ENCODE measurements around the gene CDH3. TPM values are rescaled to one million over a fixed set of nuclear protein-coding genes. Genes with fewer than 3 reads are reported as not detected.
A peak's percentile ranks its signal among the peaks of the same experiment; 100 is the strongest.

Gene CDH3
- total and polyA plus RNA-seq, 10 of the 15 experiments (the other 5 are each of a cell fraction or from before 2014, with no cell fraction given) = 0.05 to 0.44 (median 0.12) TPM; not detected in 5

DNA sequence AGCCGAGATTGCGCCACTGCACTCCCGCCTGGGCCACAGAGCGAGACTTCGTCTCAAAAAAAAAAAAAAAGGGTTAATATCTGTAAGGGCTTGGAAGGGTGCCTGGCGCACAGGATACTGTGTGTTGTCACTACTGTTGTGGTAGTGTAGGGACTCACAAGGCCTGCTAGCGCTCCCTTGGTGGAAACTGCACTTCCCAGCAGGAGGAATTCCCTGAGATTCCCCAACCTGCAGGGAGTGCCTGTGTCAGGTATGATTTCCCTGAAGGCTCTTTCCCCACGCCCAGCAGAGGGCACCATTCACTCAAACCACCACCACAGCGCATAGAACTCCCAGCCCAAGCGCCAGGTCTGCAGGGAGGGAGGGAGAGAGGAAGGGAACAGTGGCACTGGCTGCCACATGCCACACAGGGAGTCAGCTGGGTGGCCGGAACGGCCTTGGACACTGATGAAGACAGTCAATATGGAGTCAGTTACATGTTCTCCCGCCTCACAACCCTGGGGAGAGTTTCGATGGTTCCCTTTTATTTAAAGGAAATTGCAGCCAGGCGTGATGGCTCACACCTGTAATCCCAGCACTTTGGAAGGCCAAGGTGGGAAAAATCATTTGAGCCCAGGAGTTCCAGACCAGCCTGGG lies 59.2 kb downstream of the CDH3 start (continued):
- TF ChIP-seq PAX8 (IDR thresholded peaks at IDR 0.05) (no peak), YBX1 (IDR thresholded peaks at IDR 0.05) (no peak), POLR2AphosphoS2 (IDR thresholded peaks at IDR 0.05; ENCODE audit: low read depth, low read length) (no peak), ESRRA (IDR thresholded peaks at IDR 0.05; ENCODE audit: low read length) (no peak), POLR2A (IDR thresholded peaks at IDR 0.05; ENCODE audit: low read depth, low read length) (no peak), CBX5 (IDR thresholded peaks at IDR 0.05; ENCODE audit: low read depth) (no peak), IRF4 (IDR thresholded peaks at IDR 0.05; ENCODE audit: low read depth, low read length) (0 out of 2 replicates have a peak, but pooled peaks have one; percentile 51), YY1 (IDR thresholded peaks at IDR 0.05; ENCODE audit: low read depth, low read length) (peak; percentile 78), NR2F1 (conservative IDR thresholded peaks at IDR 0.05) (no peak), NR2C1 (IDR thresholded peaks at IDR 0.05) (no peak), NFYB (IDR thresholded peaks at IDR 0.05; ENCODE audit: insufficient read depth, low read depth, low read length) (no peak), IKZF1 (conservative IDR thresholded peaks at IDR 0.05) (peak; percentile 71), MYB (IDR thresholded peaks at IDR 0.05; ENCODE audit: borderline replicate concordance, low read depth, low read length) (no peak), HCFC1 (IDR thresholded peaks at IDR 0.05; ENCODE audit: low read length) (no peak), TAF1 (IDR thresholded peaks at IDR 0.05; ENCODE audit: borderline replicate concordance, low read depth, low read length) (no peak)
- TF ChIP-seq, protein P1, sequence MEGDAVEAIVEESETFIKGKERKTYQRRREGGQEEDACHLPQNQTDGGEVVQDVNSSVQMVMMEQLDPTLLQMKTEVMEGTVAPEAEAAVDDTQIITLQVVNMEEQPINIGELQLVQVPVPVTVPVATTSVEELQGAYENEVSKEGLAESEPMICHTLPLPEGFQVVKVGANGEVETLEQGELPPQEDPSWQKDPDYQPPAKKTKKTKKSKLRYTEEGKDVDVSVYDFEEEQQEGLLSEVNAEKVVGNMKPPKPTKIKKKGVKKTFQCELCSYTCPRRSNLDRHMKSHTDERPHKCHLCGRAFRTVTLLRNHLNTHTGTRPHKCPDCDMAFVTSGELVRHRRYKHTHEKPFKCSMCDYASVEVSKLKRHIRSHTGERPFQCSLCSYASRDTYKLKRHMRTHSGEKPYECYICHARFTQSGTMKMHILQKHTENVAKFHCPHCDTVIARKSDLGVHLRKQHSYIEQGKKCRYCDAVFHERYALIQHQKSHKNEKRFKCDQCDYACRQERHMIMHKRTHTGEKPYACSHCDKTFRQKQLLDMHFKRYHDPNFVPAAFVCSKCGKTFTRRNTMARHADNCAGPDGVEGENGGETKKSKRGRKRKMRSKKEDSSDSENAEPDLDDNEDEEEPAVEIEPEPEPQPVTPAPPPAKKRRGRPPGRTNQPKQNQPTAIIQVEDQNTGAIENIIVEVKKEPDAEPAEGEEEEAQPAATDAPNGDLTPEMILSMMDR (IDR thresholded peaks at IDR 0.05 in 2 of 3, conservative IDR thresholded peaks at IDR 0.05 in 1 of 3; ENCODE audit: control insufficient read depth in 2 of 3, extremely low read depth in 1 of 3, insufficient read depth in 1 of 3, low read depth in 3 of 3, low read length in 3 of 3) = peak; percentile 82 to 89 (median 87)
- TF ChIP-seq, protein P2, sequence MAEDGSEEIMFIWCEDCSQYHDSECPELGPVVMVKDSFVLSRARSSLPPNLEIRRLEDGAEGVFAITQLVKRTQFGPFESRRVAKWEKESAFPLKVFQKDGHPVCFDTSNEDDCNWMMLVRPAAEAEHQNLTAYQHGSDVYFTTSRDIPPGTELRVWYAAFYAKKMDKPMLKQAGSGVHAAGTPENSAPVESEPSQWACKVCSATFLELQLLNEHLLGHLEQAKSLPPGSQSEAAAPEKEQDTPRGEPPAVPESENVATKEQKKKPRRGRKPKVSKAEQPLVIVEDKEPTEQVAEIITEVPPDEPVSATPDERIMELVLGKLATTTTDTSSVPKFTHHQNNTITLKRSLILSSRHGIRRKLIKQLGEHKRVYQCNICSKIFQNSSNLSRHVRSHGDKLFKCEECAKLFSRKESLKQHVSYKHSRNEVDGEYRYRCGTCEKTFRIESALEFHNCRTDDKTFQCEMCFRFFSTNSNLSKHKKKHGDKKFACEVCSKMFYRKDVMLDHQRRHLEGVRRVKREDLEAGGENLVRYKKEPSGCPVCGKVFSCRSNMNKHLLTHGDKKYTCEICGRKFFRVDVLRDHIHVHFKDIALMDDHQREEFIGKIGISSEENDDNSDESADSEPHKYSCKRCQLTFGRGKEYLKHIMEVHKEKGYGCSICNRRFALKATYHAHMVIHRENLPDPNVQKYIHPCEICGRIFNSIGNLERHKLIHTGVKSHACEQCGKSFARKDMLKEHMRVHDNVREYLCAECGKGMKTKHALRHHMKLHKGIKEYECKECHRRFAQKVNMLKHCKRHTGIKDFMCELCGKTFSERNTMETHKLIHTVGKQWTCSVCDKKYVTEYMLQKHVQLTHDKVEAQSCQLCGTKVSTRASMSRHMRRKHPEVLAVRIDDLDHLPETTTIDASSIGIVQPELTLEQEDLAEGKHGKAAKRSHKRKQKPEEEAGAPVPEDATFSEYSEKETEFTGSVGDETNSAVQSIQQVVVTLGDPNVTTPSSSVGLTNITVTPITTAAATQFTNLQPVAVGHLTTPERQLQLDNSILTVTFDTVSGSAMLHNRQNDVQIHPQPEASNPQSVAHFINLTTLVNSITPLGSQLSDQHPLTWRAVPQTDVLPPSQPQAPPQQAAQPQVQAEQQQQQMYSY (CRISPR knock-in tag; IDR thresholded peaks at IDR 0.05) = no peak
- TF ChIP-seq, protein P3, sequence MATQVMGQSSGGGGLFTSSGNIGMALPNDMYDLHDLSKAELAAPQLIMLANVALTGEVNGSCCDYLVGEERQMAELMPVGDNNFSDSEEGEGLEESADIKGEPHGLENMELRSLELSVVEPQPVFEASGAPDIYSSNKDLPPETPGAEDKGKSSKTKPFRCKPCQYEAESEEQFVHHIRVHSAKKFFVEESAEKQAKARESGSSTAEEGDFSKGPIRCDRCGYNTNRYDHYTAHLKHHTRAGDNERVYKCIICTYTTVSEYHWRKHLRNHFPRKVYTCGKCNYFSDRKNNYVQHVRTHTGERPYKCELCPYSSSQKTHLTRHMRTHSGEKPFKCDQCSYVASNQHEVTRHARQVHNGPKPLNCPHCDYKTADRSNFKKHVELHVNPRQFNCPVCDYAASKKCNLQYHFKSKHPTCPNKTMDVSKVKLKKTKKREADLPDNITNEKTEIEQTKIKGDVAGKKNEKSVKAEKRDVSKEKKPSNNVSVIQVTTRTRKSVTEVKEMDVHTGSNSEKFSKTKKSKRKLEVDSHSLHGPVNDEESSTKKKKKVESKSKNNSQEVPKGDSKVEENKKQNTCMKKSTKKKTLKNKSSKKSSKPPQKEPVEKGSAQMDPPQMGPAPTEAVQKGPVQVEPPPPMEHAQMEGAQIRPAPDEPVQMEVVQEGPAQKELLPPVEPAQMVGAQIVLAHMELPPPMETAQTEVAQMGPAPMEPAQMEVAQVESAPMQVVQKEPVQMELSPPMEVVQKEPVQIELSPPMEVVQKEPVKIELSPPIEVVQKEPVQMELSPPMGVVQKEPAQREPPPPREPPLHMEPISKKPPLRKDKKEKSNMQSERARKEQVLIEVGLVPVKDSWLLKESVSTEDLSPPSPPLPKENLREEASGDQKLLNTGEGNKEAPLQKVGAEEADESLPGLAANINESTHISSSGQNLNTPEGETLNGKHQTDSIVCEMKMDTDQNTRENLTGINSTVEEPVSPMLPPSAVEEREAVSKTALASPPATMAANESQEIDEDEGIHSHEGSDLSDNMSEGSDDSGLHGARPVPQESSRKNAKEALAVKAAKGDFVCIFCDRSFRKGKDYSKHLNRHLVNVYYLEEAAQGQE (IDR thresholded peaks at IDR 0.05; ENCODE audit: low read depth, low read length) = no peak
- TF ChIP-seq, protein P4, sequence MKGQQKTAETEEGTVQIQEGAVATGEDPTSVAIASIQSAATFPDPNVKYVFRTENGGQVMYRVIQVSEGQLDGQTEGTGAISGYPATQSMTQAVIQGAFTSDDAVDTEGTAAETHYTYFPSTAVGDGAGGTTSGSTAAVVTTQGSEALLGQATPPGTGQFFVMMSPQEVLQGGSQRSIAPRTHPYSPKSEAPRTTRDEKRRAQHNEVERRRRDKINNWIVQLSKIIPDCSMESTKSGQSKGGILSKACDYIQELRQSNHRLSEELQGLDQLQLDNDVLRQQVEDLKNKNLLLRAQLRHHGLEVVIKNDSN (IDR thresholded peaks at IDR 0.05; ENCODE audit: borderline replicate concordance, extremely low read length, insufficient read depth, low read depth, low read length) = no peak
- TF ChIP-seq, protein P5, sequence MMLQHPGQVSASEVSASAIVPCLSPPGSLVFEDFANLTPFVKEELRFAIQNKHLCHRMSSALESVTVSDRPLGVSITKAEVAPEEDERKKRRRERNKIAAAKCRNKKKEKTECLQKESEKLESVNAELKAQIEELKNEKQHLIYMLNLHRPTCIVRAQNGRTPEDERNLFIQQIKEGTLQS (IDR thresholded peaks at IDR 0.05; ENCODE audit: borderline replicate concordance, extremely low read depth, low read depth, low read length) = no peak
